NOMO-1 (cell line): ENCODE data around the gene IRF9.
A peak's percentile ranks its signal among the peaks of the same experiment; 100 is the strongest.

Experiments used
- DNase-seq, 2 experiments: peaks; one replicate each; lab custom pipeline; 2025; ENCODE audit not compliant: unreplicated experiment in 2 of 2; lab: John Stamatoyannopoulos, UW

IRF9 gene

DNA sequence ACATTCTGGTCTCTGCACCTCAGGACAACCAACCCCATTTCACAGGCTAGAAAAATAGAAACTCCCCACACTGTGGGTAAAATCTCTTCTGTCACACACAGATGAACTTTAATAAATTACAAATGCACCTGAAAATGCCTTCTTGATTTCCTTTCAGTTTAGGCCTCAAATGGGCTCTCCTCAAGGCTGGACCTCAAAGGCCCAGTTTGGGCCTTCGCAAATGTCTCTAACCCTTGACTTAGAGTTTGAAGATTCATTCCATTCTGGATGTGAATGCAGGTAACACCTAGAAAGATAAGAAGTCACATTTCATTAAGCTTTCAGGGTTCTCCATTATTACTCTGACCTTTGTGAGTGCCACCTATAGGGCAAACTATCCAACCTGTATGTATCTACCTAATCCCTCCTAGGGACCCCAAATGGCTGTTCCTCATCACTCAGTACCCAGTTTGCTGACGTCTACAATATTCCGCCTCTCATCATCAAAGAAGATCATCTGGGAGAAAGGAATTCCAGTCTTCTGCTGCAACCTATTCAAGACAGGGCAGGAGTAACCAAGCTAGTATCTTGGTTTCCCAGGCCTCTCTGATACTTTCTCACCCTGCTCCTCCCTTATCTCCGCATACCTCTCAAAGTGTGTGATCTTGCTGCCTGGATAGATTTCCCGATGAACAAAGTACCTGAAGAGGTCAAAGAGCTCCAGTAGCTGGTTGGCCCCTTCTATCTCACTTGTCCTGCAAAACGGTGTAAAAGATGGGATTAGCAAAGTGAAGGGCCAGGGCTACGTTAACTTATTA lies 53.0 kb downstream of the IRF9 start:
- DNase-seq = no peak

GRCh38 chr14:24215495-24216344 lies 54.7 kb downstream of the IRF9 start, which contains the start of gene MDP1:
TSS of gene MDP1 (minus strand) at chr14:24216066. CDS start at chr14:24215955, 111 bp downstream.
- DNase-seq = peak; percentile 87 to 91
